ENCODE data around the gene ITPR2.

DNA sequence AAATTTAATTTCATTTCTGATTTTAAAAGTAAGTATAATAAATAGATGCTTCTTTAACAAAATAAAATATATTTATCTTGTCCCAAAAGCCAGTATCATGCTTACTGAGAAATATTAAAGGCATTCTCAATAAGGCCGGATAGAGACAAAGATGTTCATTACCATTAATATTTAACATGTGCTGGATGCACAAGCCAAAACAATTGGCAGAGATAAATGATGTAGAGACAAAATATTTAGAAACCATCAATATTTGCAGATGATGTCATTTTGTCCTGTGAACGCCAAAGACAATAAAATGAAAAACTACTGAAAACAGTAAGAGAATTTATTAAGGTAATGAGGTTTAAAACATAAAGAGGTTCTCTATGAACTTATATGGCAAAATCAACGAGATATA lies 313.5 kb downstream of the ITPR2 start:
- TF ChIP-seq, protein P1, sequence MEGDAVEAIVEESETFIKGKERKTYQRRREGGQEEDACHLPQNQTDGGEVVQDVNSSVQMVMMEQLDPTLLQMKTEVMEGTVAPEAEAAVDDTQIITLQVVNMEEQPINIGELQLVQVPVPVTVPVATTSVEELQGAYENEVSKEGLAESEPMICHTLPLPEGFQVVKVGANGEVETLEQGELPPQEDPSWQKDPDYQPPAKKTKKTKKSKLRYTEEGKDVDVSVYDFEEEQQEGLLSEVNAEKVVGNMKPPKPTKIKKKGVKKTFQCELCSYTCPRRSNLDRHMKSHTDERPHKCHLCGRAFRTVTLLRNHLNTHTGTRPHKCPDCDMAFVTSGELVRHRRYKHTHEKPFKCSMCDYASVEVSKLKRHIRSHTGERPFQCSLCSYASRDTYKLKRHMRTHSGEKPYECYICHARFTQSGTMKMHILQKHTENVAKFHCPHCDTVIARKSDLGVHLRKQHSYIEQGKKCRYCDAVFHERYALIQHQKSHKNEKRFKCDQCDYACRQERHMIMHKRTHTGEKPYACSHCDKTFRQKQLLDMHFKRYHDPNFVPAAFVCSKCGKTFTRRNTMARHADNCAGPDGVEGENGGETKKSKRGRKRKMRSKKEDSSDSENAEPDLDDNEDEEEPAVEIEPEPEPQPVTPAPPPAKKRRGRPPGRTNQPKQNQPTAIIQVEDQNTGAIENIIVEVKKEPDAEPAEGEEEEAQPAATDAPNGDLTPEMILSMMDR (conservative IDR thresholded peaks at IDR 0.05; ENCODE audit: low read length), result no peak
- no peak for TF ChIP-seq EZH2phosphoT487 (IDR thresholded peaks at IDR 0.05; ENCODE audit: borderline replicate concordance, low read depth, low read length)
